ENCODE results near the gene BRF1.
A peak's percentile ranks its signal among the peaks of the same experiment; 100 is the strongest.

Gene BRF1

DNA sequence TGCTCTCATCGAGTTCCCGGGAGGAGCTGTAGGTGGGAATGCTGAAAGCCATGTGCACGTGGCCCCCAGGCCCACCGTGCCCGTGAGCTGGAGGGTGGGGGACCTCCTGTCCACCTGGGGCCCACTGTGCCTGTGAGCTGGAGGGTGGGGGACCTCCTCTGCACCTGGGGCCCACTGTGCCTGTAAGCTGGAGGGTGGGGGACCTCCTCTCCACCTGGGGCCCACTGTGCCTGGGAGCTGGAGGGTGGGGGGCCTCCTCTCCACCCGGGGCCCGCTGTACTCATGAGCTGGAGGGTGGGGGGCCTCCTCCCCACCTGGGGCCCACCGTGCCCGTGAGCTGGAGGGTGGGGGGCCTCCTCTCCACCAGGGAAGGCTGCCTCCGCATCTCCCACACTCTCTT is 105.8 kb downstream of the BRF1 start:
- H3K27me3 ChIP-seq (ENCODE audit: insufficient read depth, low read length): no peaks in the 10 kb centered on the region
- no peak overlapping the region for H2AFZ ChIP-seq (ENCODE audit: low read depth, low read length)
- peaks cover 35% of the 10 kb centered on the region for H3K4me1 ChIP-seq (ENCODE audit: insufficient read depth, low read length)
- H3K4me3 ChIP-seq (ENCODE audit: low read length): no peak overlapping the region
- H3K36me3 ChIP-seq (ENCODE audit: insufficient read depth, low read length): no peaks in the 10 kb centered on the region
- no peaks in the 10 kb centered on the region for H3K9me3 ChIP-seq (ENCODE audit: low read length)

GRCh38 chr14:105193916-105194782 is 106.7 kb downstream of the BRF1 start:
- H3K27me3 ChIP-seq (ENCODE audit: insufficient read depth, low read length): no peaks in the 10 kb centered on the region

GRCh38 chr14:105192866-105193731 is 107.7 kb downstream of the BRF1 start:
- Histone ChIP-seq H2AFZ (ENCODE audit: low read depth, low read length) (no peak overlapping the region), H3K27me3 (ENCODE audit: insufficient read depth, low read length) (no peaks in the 10 kb centered on the region), H3K9me3 (ENCODE audit: low read length) (peaks cover under 1% of the 10 kb centered on the region), H3K4me3 (ENCODE audit: low read length) (no peak overlapping the region), H3K4me1 (ENCODE audit: insufficient read depth, low read length) (peaks cover 35% of the 10 kb centered on the region), H3K36me3 (ENCODE audit: insufficient read depth, low read length) (no peaks in the 10 kb centered on the region)

More at GRCh38 chr14:105193916-105194782, 106.7 kb downstream of the BRF1 start:
- peaks cover 35% of the 10 kb centered on the region for H3K4me1 ChIP-seq (ENCODE audit: insufficient read depth, low read length)
- H3K4me3 ChIP-seq (ENCODE audit: low read length): no peak overlapping the region
- H2AFZ ChIP-seq (ENCODE audit: low read depth, low read length): no peak overlapping the region
- H3K36me3 ChIP-seq (ENCODE audit: insufficient read depth, low read length): no peaks in the 10 kb centered on the region
- H3K9me3 ChIP-seq (ENCODE audit: low read length): no peaks in the 10 kb centered on the region

DNA sequence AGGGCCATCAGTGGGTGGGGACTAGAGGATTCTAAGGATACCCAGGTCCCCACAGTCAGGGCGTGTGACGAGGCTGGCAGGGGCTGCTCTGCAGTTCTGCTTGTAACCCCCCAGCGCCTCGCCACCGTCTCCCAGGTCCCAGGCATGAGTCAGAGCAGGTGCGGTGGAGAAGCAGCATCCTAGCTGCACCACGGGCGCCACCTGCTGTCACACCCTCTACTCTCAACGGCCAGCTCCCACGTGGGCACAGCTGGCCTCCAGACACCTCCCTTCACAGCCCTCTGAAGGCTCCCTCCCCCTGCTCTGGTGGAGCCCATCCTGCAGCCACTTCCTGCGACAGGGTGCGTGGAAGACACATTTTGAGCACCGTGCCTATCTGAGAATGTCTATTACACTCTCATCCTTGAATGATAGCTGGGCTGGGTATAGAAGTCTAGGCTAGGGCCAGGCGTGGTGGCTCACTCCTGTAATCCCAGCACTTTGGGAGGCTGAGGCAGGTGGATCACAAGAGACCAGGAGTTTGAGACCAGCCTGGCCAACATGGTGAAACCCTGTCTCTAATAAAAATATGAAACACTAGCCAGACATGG is 112.8 kb downstream of the BRF1 start:
- Histone ChIP-seq H3K4me1 (ENCODE audit: insufficient read depth, low read length) (peaks cover 5% of the 10 kb centered on the region), H3K36me3 (ENCODE audit: insufficient read depth, low read length) (no peaks in the 10 kb centered on the region), H3K4me3 (ENCODE audit: low read length) (no peak overlapping the region), H3K9me3 (ENCODE audit: low read length) (peaks cover 6% of the 10 kb centered on the region), H2AFZ (ENCODE audit: low read depth, low read length) (no peak overlapping the region), H3K27me3 (ENCODE audit: insufficient read depth, low read length) (peaks cover 12% of the 10 kb centered on the region)

GRCh38 chr14:105187116-105187515 is 113.7 kb downstream of the BRF1 start:
- H3K4me3 ChIP-seq (ENCODE audit: low read length): no peak overlapping the region
- no peaks in the 10 kb centered on the region for H3K36me3 ChIP-seq (ENCODE audit: insufficient read depth, low read length)
- H3K27me3 ChIP-seq (ENCODE audit: insufficient read depth, low read length): peaks cover 20% of the 10 kb centered on the region
- peaks cover 6% of the 10 kb centered on the region for H3K9me3 ChIP-seq (ENCODE audit: low read length)
- H3K4me1 ChIP-seq (ENCODE audit: insufficient read depth, low read length): peaks cover 2% of the 10 kb centered on the region
- H2AFZ ChIP-seq (ENCODE audit: low read depth, low read length): no peak overlapping the region

DNA sequence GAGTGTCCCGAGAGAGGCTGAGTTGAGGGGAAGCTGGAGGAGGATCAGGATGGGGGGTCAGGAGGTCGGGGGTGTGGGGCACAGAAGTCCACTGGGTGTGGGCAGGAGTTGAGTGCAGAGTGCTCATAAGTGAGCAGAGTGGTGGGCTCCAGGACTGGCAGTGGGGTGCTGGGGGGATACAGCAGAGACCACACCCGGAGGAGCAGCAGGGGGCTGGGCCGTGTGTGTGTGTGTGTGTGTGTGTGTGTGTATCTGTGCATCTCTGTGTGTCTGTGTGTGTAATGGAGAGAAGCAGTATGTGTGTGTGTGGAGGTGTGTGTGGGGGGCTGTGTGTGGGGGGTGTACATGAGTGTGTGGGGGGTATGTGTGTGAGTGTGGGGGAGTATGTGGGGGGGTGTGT is 114.8 kb downstream of the BRF1 start:
- peaks cover 6% of the 10 kb centered on the region for H3K9me3 ChIP-seq (ENCODE audit: low read length)
- H3K4me3 ChIP-seq (ENCODE audit: low read length): no peak overlapping the region
- H3K4me1 ChIP-seq (ENCODE audit: insufficient read depth, low read length): no peaks in the 10 kb centered on the region
- no peak overlapping the region for H2AFZ ChIP-seq (ENCODE audit: low read depth, low read length)
- no peaks in the 10 kb centered on the region for H3K36me3 ChIP-seq (ENCODE audit: insufficient read depth, low read length)
- peaks cover 28% of the 10 kb centered on the region for H3K27me3 ChIP-seq (ENCODE audit: insufficient read depth, low read length)

GRCh38 chr14:105185001-105185400 is 115.8 kb downstream of the BRF1 start:
- peaks cover 3% of the 10 kb centered on the region for H3K4me1 ChIP-seq (ENCODE audit: insufficient read depth, low read length)
- H3K9me3 ChIP-seq (ENCODE audit: low read length): peaks cover 6% of the 10 kb centered on the region

DNA sequence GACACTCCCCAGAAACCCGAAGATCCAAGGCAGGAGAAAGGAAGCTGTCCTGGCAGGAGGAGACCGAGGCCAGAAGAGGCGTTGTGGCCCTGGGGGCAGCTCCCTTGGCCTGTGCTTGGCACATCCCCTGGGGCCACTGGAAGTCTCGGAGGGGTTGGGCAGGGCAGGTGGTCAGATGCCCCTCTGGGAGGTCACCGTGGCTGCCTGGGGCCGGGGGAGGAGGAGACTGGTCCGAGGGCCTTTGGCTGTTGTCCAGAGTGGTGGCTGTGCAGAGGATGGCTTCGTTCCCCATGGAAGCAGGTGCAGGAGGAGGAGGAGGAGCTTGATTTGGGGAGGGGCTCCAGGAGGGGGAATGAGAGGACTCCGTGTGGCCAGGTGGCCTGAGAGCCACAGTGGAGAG is 116.3 kb downstream of the BRF1 start:
- no peak overlapping the region for H2AFZ ChIP-seq (ENCODE audit: low read depth, low read length)
- peaks cover 6% of the 10 kb centered on the region for H3K9me3 ChIP-seq (ENCODE audit: low read length)
- H3K4me1 ChIP-seq (ENCODE audit: insufficient read depth, low read length): peaks cover 3% of the 10 kb centered on the region
- H3K27me3 ChIP-seq (ENCODE audit: insufficient read depth, low read length): peaks cover 32% of the 10 kb centered on the region
- no peaks in the 10 kb centered on the region for H3K36me3 ChIP-seq (ENCODE audit: insufficient read depth, low read length)
- H3K4me3 ChIP-seq (ENCODE audit: low read length): no peak overlapping the region

More at GRCh38 chr14:105185001-105185400, 115.8 kb downstream of the BRF1 start:
- Histone ChIP-seq H3K4me3 (ENCODE audit: low read length) (no peak overlapping the region), H3K27me3 (ENCODE audit: insufficient read depth, low read length) (peaks cover 32% of the 10 kb centered on the region), H2AFZ (ENCODE audit: low read depth, low read length) (no peak overlapping the region), H3K36me3 (ENCODE audit: insufficient read depth, low read length) (no peaks in the 10 kb centered on the region)

GRCh38 chr14:105182296-105183020 is 118.3 kb downstream of the BRF1 start:
- Histone ChIP-seq H3K27me3 (ENCODE audit: insufficient read depth, low read length) (peaks cover 32% of the 10 kb centered on the region), H2AFZ (ENCODE audit: low read depth, low read length) (no peak overlapping the region), H3K9me3 (ENCODE audit: low read length) (no peaks in the 10 kb centered on the region), H3K4me3 (ENCODE audit: low read length) (no peak overlapping the region), H3K36me3 (ENCODE audit: insufficient read depth, low read length) (no peaks in the 10 kb centered on the region), H3K4me1 (ENCODE audit: insufficient read depth, low read length) (peaks cover 3% of the 10 kb centered on the region)

GRCh38 chr14:105181549-105182295 is 119.1 kb downstream of the BRF1 start:
- Histone ChIP-seq H3K27me3 (ENCODE audit: insufficient read depth, low read length) (peaks cover 32% of the 10 kb centered on the region), H2AFZ (ENCODE audit: low read depth, low read length) (no peak overlapping the region), H3K9me3 (ENCODE audit: low read length) (no peaks in the 10 kb centered on the region), H3K4me1 (ENCODE audit: insufficient read depth, low read length) (peaks cover 3% of the 10 kb centered on the region), H3K36me3 (ENCODE audit: insufficient read depth, low read length) (no peaks in the 10 kb centered on the region), H3K4me3 (ENCODE audit: low read length) (peak overlapping the region; percentile 34)

- Histone ChIP-seq H3K4me1 (ENCODE audit: insufficient read depth, low read length) (peaks cover 3% of the 10 kb centered on the region), H3K9me3 (ENCODE audit: low read length) (no peaks in the 10 kb centered on the region), H3K36me3 (ENCODE audit: insufficient read depth, low read length) (no peaks in the 10 kb centered on the region), H2AFZ (ENCODE audit: low read depth, low read length) (no peak within 1 kb of the TSS), H3K27me3 (ENCODE audit: insufficient read depth, low read length) (peaks cover 32% of the 10 kb centered on the region), H3K4me3 (ENCODE audit: low read length) (peak within 1 kb of the TSS; percentile 42)
Measured at GRCh38 chr14:105180592-105181548, 119.9 kb downstream of the BRF1 start, which contains the start of gene NUDT14. NUDT14 (minus strand) TSS chr14:105181312; CDS start chr14:105181209, 103 bp downstream.
